Measurements from ENCODE around the gene KRTAP5-8. TPM values are rescaled to one million over a fixed set of nuclear protein-coding genes. Genes with fewer than 3 reads are reported as not detected.
"Not testable (repeated sequence)": the region's sequence is repeated elsewhere in the genome, so short reads cannot be mapped to it uniquely, and the experiment has no call there.

Gene KRTAP5-8
- total and polyA plus RNA-seq, 7 experiments from 2014 or later = not detected

- Mint-ChIP-seq H3K27ac (no peak overlapping the region), H3K4me3 (no peak overlapping the region), H3K9me3 (no peaks in the 10 kb centered on the region), H3K36me3 (no peaks in the 10 kb centered on the region), H3K27me3 (peaks cover 3 to 21% (median 17%) of the 10 kb centered on the region in 5 donors), H3K4me1 (peaks cover 0 to 7% (median 5%) of the 10 kb centered on the region in 7 donors)
- ATAC-seq (no peak), DNase-seq (no peak)
- ChIA-PET CTCF (no interaction called here), POLR2A (no interaction called here)
- H3K9me3 ChIP-seq (ENCODE audit: control insufficient read depth in 2 of 3, low read length in 3 of 3) = no peaks in the 10 kb centered on the region
- no peaks in the 10 kb centered on the region for H3K36me3 ChIP-seq (ENCODE audit: control insufficient read depth in 2 of 3, insufficient read depth in 3 of 3, low read length in 3 of 3)
- H3K4me3 ChIP-seq (ENCODE audit: low read length) = no peak overlapping the region
- H3K27me3 ChIP-seq (ENCODE audit: control insufficient read depth in 2 of 2, insufficient read depth in 2 of 2, low read length in 2 of 2) = no peaks in the 10 kb centered on the region
- H3K27ac ChIP-seq (ENCODE audit: low read depth, low read length) = no peak overlapping the region
- no peaks in the 10 kb centered on the region for H3K4me1 ChIP-seq (ENCODE audit: control insufficient read depth in 2 of 2, insufficient read depth in 2 of 2, low read length in 2 of 2)
- intact Hi-C loops (cut with micrococcal nuclease) = no loop called here
These were observed 39.7 kb downstream of the KRTAP5-8 start for GRCh38 chr11:71577469-71578004.

- H3K27ac ChIP-seq (ENCODE audit: low read depth, low read length); H3K27ac Mint-ChIP-seq; H3K36me3 ChIP-seq (ENCODE audit: control insufficient read depth in 2 of 3, insufficient read depth in 3 of 3, low read length in 3 of 3); CTCF ChIA-PET; H3K4me3 Mint-ChIP-seq; H3K36me3 Mint-ChIP-seq; H3K4me1 ChIP-seq (ENCODE audit: control insufficient read depth in 2 of 2, insufficient read depth in 2 of 2, low read length in 2 of 2); H3K4me1 Mint-ChIP-seq; POLR2A ChIA-PET; H3K27me3 ChIP-seq (ENCODE audit: control insufficient read depth in 2 of 2, insufficient read depth in 2 of 2, low read length in 2 of 2); H3K4me3 ChIP-seq (ENCODE audit: low read length); H3K9me3 ChIP-seq (ENCODE audit: control insufficient read depth in 2 of 3, low read length in 3 of 3); DNase-seq; ATAC-seq; intact Hi-C loops (cut with micrococcal nuclease); H3K9me3 Mint-ChIP-seq: not testable (repeated sequence)
- H3K27me3 Mint-ChIP-seq = peaks cover 3 to 30% (median 22%) of the 10 kb centered on the region in 5 donors
These were observed 41.7 kb downstream of the KRTAP5-8 start for GRCh38 chr11:71579513-71579912.

- CTCF ChIA-PET = no interaction called here
- intact Hi-C loops (cut with micrococcal nuclease) = no loop called here
These were observed 42.5 kb downstream of the KRTAP5-8 start for GRCh38 chr11:71580057-71581003.

GRCh38 chr11:71581826-71582225 is 44.0 kb downstream of the KRTAP5-8 start:
- no peak overlapping the region for H3K4me3 Mint-ChIP-seq
- H3K27ac Mint-ChIP-seq = no peak overlapping the region
- H3K9me3 Mint-ChIP-seq = no peaks in the 10 kb centered on the region
- Histone ChIP-seq H3K27me3 (ENCODE audit: control insufficient read depth in 2 of 2, insufficient read depth in 2 of 2, low read length in 2 of 2) (no peaks in the 10 kb centered on the region), H3K4me1 (ENCODE audit: control insufficient read depth in 2 of 2, insufficient read depth in 2 of 2, low read length in 2 of 2) (no peaks in the 10 kb centered on the region), H3K36me3 (ENCODE audit: control insufficient read depth in 2 of 3, insufficient read depth in 3 of 3, low read length in 3 of 3) (no peaks in the 10 kb centered on the region), H3K27ac (ENCODE audit: low read depth, low read length) (no peak overlapping the region), H3K9me3 (ENCODE audit: control insufficient read depth in 2 of 3, low read length in 3 of 3) (no peaks in the 10 kb centered on the region), H3K4me3 (ENCODE audit: low read length) (no peak overlapping the region)
- DNase-seq (no peak), ATAC-seq (no peak)
- POLR2A ChIA-PET = no interaction called here
- intact Hi-C loops (cut with micrococcal nuclease) = no loop called here
- peaks cover 0 to 7% (median 5%) of the 10 kb centered on the region in 7 donors for H3K4me1 Mint-ChIP-seq
- peaks cover 3 to 42% (median 35%) of the 10 kb centered on the region in 5 donors for H3K27me3 Mint-ChIP-seq
- CTCF ChIA-PET = no interaction called here
- no peaks in the 10 kb centered on the region for H3K36me3 Mint-ChIP-seq

More at GRCh38 chr11:71580057-71581003, 42.5 kb downstream of the KRTAP5-8 start:
- Mint-ChIP-seq H3K27ac (no peak overlapping the region), H3K9me3 (no peaks in the 10 kb centered on the region), H3K4me1 (peaks cover 0 to 7% (median 5%) of the 10 kb centered on the region in 7 donors), H3K27me3 (peaks cover 3 to 33% (median 29%) of the 10 kb centered on the region in 5 donors), H3K36me3 (no peaks in the 10 kb centered on the region), H3K4me3 (no peak overlapping the region)
- Histone ChIP-seq H3K27me3 (ENCODE audit: control insufficient read depth in 2 of 2, insufficient read depth in 2 of 2, low read length in 2 of 2) (no peaks in the 10 kb centered on the region), H3K4me3 (ENCODE audit: low read length) (no peak overlapping the region), H3K9me3 (ENCODE audit: control insufficient read depth in 2 of 3, low read length in 3 of 3) (no peaks in the 10 kb centered on the region), H3K4me1 (ENCODE audit: control insufficient read depth in 2 of 2, insufficient read depth in 2 of 2, low read length in 2 of 2) (no peaks in the 10 kb centered on the region), H3K36me3 (ENCODE audit: control insufficient read depth in 2 of 3, insufficient read depth in 3 of 3, low read length in 3 of 3) (no peaks in the 10 kb centered on the region), H3K27ac (ENCODE audit: low read depth, low read length) (no peak overlapping the region)
- DNase-seq (peak in 4 of 9 donors; percentile 4 to 20 (median 6)), ATAC-seq (peak; percentile 56)
- POLR2A ChIA-PET = no interaction called here

- Mint-ChIP-seq H3K27me3 (peaks cover 3 to 42% (median 35%) of the 10 kb centered on the region in 5 donors), H3K27ac (no peak within 1 kb of the TSS), H3K9me3 (no peaks in the 10 kb centered on the region), H3K4me3 (no peak within 1 kb of the TSS), H3K4me1 (peaks cover 0 to 7% (median 5%) of the 10 kb centered on the region in 7 donors), H3K36me3 (no peaks in the 10 kb centered on the region)
- no peak within 1 kb of the TSS for H3K27ac ChIP-seq (ENCODE audit: low read depth, low read length)
- ChIA-PET CTCF (no interaction called here), POLR2A (no interaction called here)
- ATAC-seq = no peak
- no peaks in the 10 kb centered on the region for H3K9me3 ChIP-seq (ENCODE audit: control insufficient read depth in 2 of 3, low read length in 3 of 3)
- intact Hi-C loops (cut with micrococcal nuclease) = no loop called here
- DNase-seq = no peak
- H3K4me3 ChIP-seq (ENCODE audit: low read length) = no peak within 1 kb of the TSS
- H3K4me1 ChIP-seq (ENCODE audit: control insufficient read depth in 2 of 2, insufficient read depth in 2 of 2, low read length in 2 of 2) = no peaks in the 10 kb centered on the region
- no peaks in the 10 kb centered on the region for H3K36me3 ChIP-seq (ENCODE audit: control insufficient read depth in 2 of 3, insufficient read depth in 3 of 3, low read length in 3 of 3)
- H3K27me3 ChIP-seq (ENCODE audit: control insufficient read depth in 2 of 2, insufficient read depth in 2 of 2, low read length in 2 of 2) = no peaks in the 10 kb centered on the region
These were observed 44.6 kb downstream of the KRTAP5-8 start, which contains the start of gene KRTAP5-11 for GRCh38 chr11:71582309-71582895. TSS of gene KRTAP5-11 (minus strand) at chr11:71582875. CDS start at chr11:71582837, 38 bp downstream.

- H3K27me3 ChIP-seq (ENCODE audit: control insufficient read depth in 2 of 2, insufficient read depth in 2 of 2, low read length in 2 of 2); H3K9me3 Mint-ChIP-seq; DNase-seq; H3K9me3 ChIP-seq (ENCODE audit: control insufficient read depth in 2 of 3, low read length in 3 of 3); H3K4me3 Mint-ChIP-seq; intact Hi-C loops (cut with micrococcal nuclease); CTCF ChIA-PET; H3K36me3 ChIP-seq (ENCODE audit: control insufficient read depth in 2 of 3, insufficient read depth in 3 of 3, low read length in 3 of 3); ATAC-seq; H3K27ac Mint-ChIP-seq; H3K4me1 Mint-ChIP-seq; H3K27ac ChIP-seq (ENCODE audit: low read depth, low read length); H3K36me3 Mint-ChIP-seq; H3K4me3 ChIP-seq (ENCODE audit: low read length); H3K4me1 ChIP-seq (ENCODE audit: control insufficient read depth in 2 of 2, insufficient read depth in 2 of 2, low read length in 2 of 2); POLR2A ChIA-PET: not testable (repeated sequence)
- H3K27me3 Mint-ChIP-seq = peaks cover 3 to 42% (median 35%) of the 10 kb centered on the region in 5 donors
These were observed 45.1 kb downstream of the KRTAP5-8 start for GRCh38 chr11:71582969-71583368.

Measured in naive thymus-derived CD4-positive, alpha-beta T cell (primary cell).